Testis (tissue), 5 donors: ENCODE measurements around the gene UCHL1. TPM values are rescaled to one million over a fixed set of nuclear protein-coding genes. Genes with fewer than 3 reads are reported as not detected.

Source experiments
- DNase-seq: peaks from one replicate; pipeline ENCODE4 v3.0.0-alpha.2; 2019
- H3K27ac ChIP-seq, 2 donors: fragments of 200-600 bp; sonication (generic); one replicate each; pipeline ENCODE4 v1.5.1; 2019
- H3K27me3 ChIP-seq: fragments of 200-600 bp; sonication (generic); one replicate; pipeline ENCODE4 v1.5.1; 2019
- H3K36me3 ChIP-seq: fragments of 200-600 bp; sonication (generic); one replicate; pipeline ENCODE4 v1.5.1; 2017; ENCODE audit warnings: low read depth; ENCODE audit errors: missing control alignments
- H3K4me1 ChIP-seq: fragments of 200-600 bp; sonication (generic); one replicate; pipeline ENCODE4 v1.5.1; 2019
- H3K4me3 ChIP-seq, 2 donors: fragments of 200-600 bp; sonication (generic); one replicate each; pipeline ENCODE4 v1.5.1; 2017 to 2019
- H3K9me3 ChIP-seq: fragments of 200-600 bp; sonication (generic); one replicate; pipeline ENCODE4 v1.5.1; 2017
- CTCF ChIP-seq, 3 experiments: fragments of 450-650 bp in 2 of 3; fragments of 200-600 bp in 1 of 3; sonication (generic) in 1 of 3; IDR thresholded peaks; one replicate each; pipeline ENCODE4 v1.5.1; 2016 to 2019; ENCODE audit warnings: antibody characterized with exemption in 3 of 3, mild to moderate bottlenecking in 2 of 3, moderate library complexity in 1 of 3
- POLR2A ChIP-seq: fragments of 450-650 bp; IDR thresholded peaks from one replicate; pipeline ENCODE4 v1.6.1; 2017; ENCODE audit warnings: antibody characterized with exemption, mild to moderate bottlenecking, moderate library complexity
- WGBS, 2 donors: methylation state at CpG; one replicate each; pipeline ENCODE4 v1.1.5; 2018; 5-methylcytosine and 5-hydroxymethylcytosine counted together
- intact Hi-C: fragments of 100-400 bp; cut with DNase I; formaldehyde crosslinking; loops from one replicate; pipeline ENCODE4 v1.15.1; 2023; ENCODE audit warnings: low total_unique reads
- long read RNA-seq, 2 donors: transcript quantifications; one replicate each; lab custom pipeline, GENCODE V29; 2026
- polyA plus RNA-seq: library from polyadenylated mRNA; stranded (reverse); fragments of 350-450 nt; fragmentation: Illumina TruSeq; extraction: RNeasy Lipid Tissue Mini Kit (QIAGEN cat#74804); gene quantifications from one replicate; pipeline ENCODE4 v1.2.3, GENCODE V29; 2014; ENCODE audit warnings: low read depth, low replicate concordance; ENCODE audit not compliant: insufficient read depth
- total RNA-seq, 2 donors: library from RNA; depleted of rRNA; stranded (reverse); fragments of >200 nt; gene quantifications; one replicate each; pipeline ENCODE4 v1.2.3, GENCODE V29; 2016

The UCHL1 gene
- total RNA-seq = 10 to 100 TPM; 84.2 to 87.5 TPM
- 57.4 TPM for polyA plus RNA-seq
- long read RNA-seq, donor 1, transcript UCHL1-209 (8 exons, 1,119 nt) = major isoform, 142 of 296 reads
- long read RNA-seq, donor 1, transcript UCHL1-202 (8 exons, 1,578 nt) = minor isoform, 7 of 296 reads
- long read RNA-seq, donor 1, partial matches to known transcripts = 130 of 296 reads
- long read RNA-seq, donor 1, other reads (novel, unspliced or antisense) = 13 of 296 reads
- long read RNA-seq, donor 2, transcript UCHL1-209 (8 exons, 1,119 nt) = major isoform, 187 of 287 reads
- long read RNA-seq, donor 2, transcript UCHL1-211 (6 exons, 862 nt) = minor isoform, 14 of 287 reads
- long read RNA-seq, donor 2, transcript UCHL1-202 (8 exons, 1,578 nt) = minor isoform, 14 of 287 reads
- long read RNA-seq, donor 2, partial matches to known transcripts = 61 of 287 reads
- long read RNA-seq, donor 2, other reads (novel, unspliced or antisense) = 11 of 287 reads

- H3K36me3 ChIP-seq = no peaks in the 10 kb centered on the region
- no peaks in the 10 kb centered on the region for H3K9me3 ChIP-seq
- H3K4me1 ChIP-seq = peaks cover 5% of the 10 kb centered on the region
- H3K27ac ChIP-seq = no peak within 1 kb of the TSS
- TF ChIP-seq CTCF (IDR thresholded peaks at IDR 0.05) (no peak), POLR2A (no peak)
- H3K27me3 ChIP-seq = no peaks in the 10 kb centered on the region
- intact Hi-C loops = no loop called here
- DNase-seq = peak; percentile 84
- 0 to 2% methylated on average over 7 to 55 of the region's 55 CpGs for WGBS, 2 donors
- peak within 1 kb of the TSS; percentile 53 to 70 for H3K4me3 ChIP-seq
Measured at GRCh38 chr4:41256740-41257256, at the start of gene UCHL1. TSS of gene UCHL1 (plus strand) at chr4:41256928. CDS start at chr4:41256977, 49 bp downstream.

GRCh38 chr4:41207291-41207831, 49.4 kb upstream of the UCHL1 start:
- no peak overlapping the region for H3K27ac ChIP-seq
- no peak overlapping the region for H3K4me3 ChIP-seq
- no peaks in the 10 kb centered on the region for H3K9me3 ChIP-seq
- no peak for DNase-seq
- H3K27me3 ChIP-seq = no peaks in the 10 kb centered on the region
- intact Hi-C loops = no loop called here
- H3K4me1 ChIP-seq = no peaks in the 10 kb centered on the region
- H3K36me3 ChIP-seq = no peaks in the 10 kb centered on the region
- no peak for TF ChIP-seq CTCF (IDR thresholded peaks at IDR 0.05)
- no peak for TF ChIP-seq POLR2A

- intact Hi-C loops = no loop called here
- no peaks in the 10 kb centered on the region for H3K27me3 ChIP-seq
- H3K4me3 ChIP-seq = no peak overlapping the region
- TF ChIP-seq POLR2A (no peak), CTCF (IDR thresholded peaks at IDR 0.05) (no peak)
- no peak overlapping the region for H3K27ac ChIP-seq
- WGBS, 2 donors = 77 to 88% methylated on average over 5 of the region's 5 CpGs
- H3K4me1 ChIP-seq = no peaks in the 10 kb centered on the region
- H3K9me3 ChIP-seq = no peaks in the 10 kb centered on the region
- H3K36me3 ChIP-seq = no peaks in the 10 kb centered on the region
- DNase-seq = no peak
Measured at GRCh38 chr4:41209187-41209586, 47.5 kb upstream of the UCHL1 start.

- Histone ChIP-seq H3K4me1 (no peaks in the 10 kb centered on the region), H3K27me3 (no peaks in the 10 kb centered on the region), H3K27ac (no peak overlapping the region), H3K4me3 (no peak overlapping the region), H3K36me3 (no peaks in the 10 kb centered on the region), H3K9me3 (no peaks in the 10 kb centered on the region)
- DNase-seq = no peak
- TF ChIP-seq POLR2A (no peak), CTCF (IDR thresholded peaks at IDR 0.05) (no peak)
- intact Hi-C loops = no loop called here
- WGBS, 2 donors = 90 to 92% methylated on average over 2 to 9 of the region's 9 CpGs
Measured at GRCh38 chr4:41209901-41210300, 46.8 kb upstream of the UCHL1 start.
